ENCODE measurements around the gene COPS4. TPM values are rescaled to one million over a fixed set of nuclear protein-coding genes. Genes with fewer than 3 reads are reported as not detected.

COPS4 gene
- total and polyA plus RNA-seq, 2 of the 8 experiments (the other 6 are each of a cell fraction or from before 2014, with no cell fraction given) = 14.9 to 28.3 TPM

- no peak overlapping the region for H3K18ac ChIP-seq (ENCODE audit: extremely low read depth, low read length)
- ChIA-PET POLR2A (ENCODE audit: partially characterized antibody) (interaction anchor here (0.9 to 1.4 kb wide), 2 partner anchors 26 to 247 kb away, joined by 3 to 4 read pairs; partner anchors contain the start of gene COQ2), CTCF (ENCODE audit: partially characterized antibody) (interaction anchor here (0.6 to 1.9 kb wide), 7 partner anchors 12 to 223 kb away, joined by 3 to 6 read pairs (median 3); no protein-coding TSS in a partner anchor)
- no peak overlapping the region for H3K56ac ChIP-seq (replicated peaks; ENCODE audit: insufficient read length, low read depth, low read length)
- H3K23ac ChIP-seq (ENCODE audit: insufficient read length) = no peak overlapping the region
- H2BK120ac ChIP-seq (replicated peaks; ENCODE audit: low read depth, low read length) = no peak overlapping the region
- H3K79me2 ChIP-seq (ENCODE audit: control insufficient read depth in 1 of 2, insufficient read depth in 2 of 2, low read length in 2 of 2) = peaks cover 0 to 49% of the 10 kb centered on the region in 2 experiments; a peak in 2 of 4 replicates
- no peak overlapping the region for H2AFZ ChIP-seq (ENCODE audit: low read length)
- H4K20me1 ChIP-seq (replicated peaks in 1 of 2; ENCODE audit: control insufficient read depth in 1 of 2, insufficient read depth in 2 of 2, low read length in 2 of 2) = no peaks in the 10 kb centered on the region
- no peak overlapping the region for H4K5ac ChIP-seq (ENCODE audit: insufficient read length, low read depth, low read length)
- H2AK5ac ChIP-seq (ENCODE audit: low read depth, low read length) = no peak overlapping the region
- H3K23me2 ChIP-seq (ENCODE audit: low read depth, low read length) = 0 out of 2 replicates have a peak, but pooled peaks cover 4% of the 10 kb centered on the region
- no peak overlapping the region for H4K8ac ChIP-seq (ENCODE audit: extremely low read depth, insufficient read depth, low read length)
- H2BK20ac ChIP-seq (ENCODE audit: low read length) = no peak overlapping the region
- no peak for DNase-seq (ENCODE audit: low read depth in 1 of 2, low spot score in 2 of 2)
- FAIRE-seq = no peak
- H3K14ac ChIP-seq (ENCODE audit: insufficient read length) = no peak overlapping the region
- H2BK5ac ChIP-seq (ENCODE audit: low read depth, low read length) = no peak overlapping the region
- WGBS, 2 experiments (ENCODE audit: extremely low coverage in 1 of 2, insufficient coverage in 1 of 2, insufficient read length in 1 of 2, insufficient replicate concordance in 2 of 2, low coverage in 1 of 2, low lambda C conversion rate in 2 of 2, missing lambda C conversion rate in 1 of 2) = 90% methylated on average over 5 of the region's 5 CpGs; no CpG with 5 or more reads in 1 of the 2 experiments
- H2BK12ac ChIP-seq (ENCODE audit: low read depth, low read length) = no peak overlapping the region
- no peak overlapping the region for H3K27ac ChIP-seq (ENCODE audit: low read depth, low read length)
- H3K27me3 ChIP-seq (replicated peaks in 1 of 4; ENCODE audit: control insufficient read depth in 3 of 4, extremely low read depth in 1 of 4, insufficient read depth in 3 of 4, low read length in 3 of 4) = no peaks in the 10 kb centered on the region
- H3K9me3 ChIP-seq (ENCODE audit: insufficient read depth in 2 of 2, low read depth in 1 of 2, low read length in 1 of 2) = no peaks in the 10 kb centered on the region
- H3K4me1 ChIP-seq (replicated peaks in 1 of 4; ENCODE audit: control insufficient read depth in 3 of 4, insufficient read depth in 4 of 4, low read length in 3 of 4) = 0 out of 7 replicates have a peak, but pooled peaks cover 0 to 3% (median under 1%) of the 10 kb centered on the region in 4 experiments
- H3K79me1 ChIP-seq (ENCODE audit: low read depth, low read length) = no peaks in the 10 kb centered on the region; the same call in 1 of the 2 replicates
- H4K91ac ChIP-seq (replicated peaks; ENCODE audit: insufficient read length, low read length) = no peak overlapping the region
- no peak for TF ChIP-seq POLR2AphosphoS5 (IDR thresholded peaks at IDR 0.05; ENCODE audit: low read depth, low read length)
- H3K4me2 ChIP-seq (ENCODE audit: insufficient read depth in 1 of 2, low read depth in 2 of 2, low read length in 2 of 2) = no peak overlapping the region
- H2BK15ac ChIP-seq (ENCODE audit: low read length) = no peak overlapping the region
- H3K36me3 ChIP-seq (ENCODE audit: control insufficient read depth in 2 of 4, insufficient read depth in 4 of 4, low read length in 3 of 4) = no peaks in the 10 kb centered on the region
- no peak overlapping the region for H3K4ac ChIP-seq (replicated peaks; ENCODE audit: insufficient read length, low read depth, low read length)
- H3K9ac ChIP-seq (replicated peaks in 1 of 4; ENCODE audit: extremely low read depth in 1 of 4, low read depth in 3 of 4, low read length in 3 of 4) = peak overlapping the region in 1 of 4 experiments; percentile 10; a peak in 1 of 7 replicates
- no peak overlapping the region for H3K4me3 ChIP-seq (ENCODE audit: extremely low read depth in 1 of 4, insufficient read depth in 2 of 4, low read depth in 3 of 4, low read length in 4 of 4)
Observed at GRCh38 chr4:83036991-83037665, 2.1 kb downstream of the COPS4 start.
